Fibroblast of the aortic adventitia (primary cell): Measurements from ENCODE around the gene PDHX. TPM values are rescaled to one million over a fixed set of nuclear protein-coding genes. Genes with fewer than 3 reads are reported as not detected.

Source experiments
- DNase-seq: peaks from one replicate; pipeline ENCODE4 v3.0.0-alpha.2; 2010; ENCODE audit warnings: low read depth
- H3K4me3 ChIP-seq: 2 replicates; pipeline ENCODE4 v1.5.1; 2011; ENCODE audit warnings: low read depth, mild to moderate bottlenecking, control low read depth, low read length, moderate library complexity
- CTCF ChIP-seq: IDR thresholded peaks from 2 replicates; pipeline ENCODE4 v1.5.1; 2011; ENCODE audit warnings: mild to moderate bottlenecking, low read length, control low read depth, inconsistent platforms; ENCODE audit not compliant: insufficient read depth
- total RNA-seq: library from RNA; depleted of rRNA; stranded (reverse); fragments of >200 nt; gene quantifications from 2 replicates; pipeline ENCODE4 v1.2.3, GENCODE V29; 2012; ENCODE audit warnings: low replicate concordance

PDHX gene
- total RNA-seq, 1 donor, result 36.6 TPM

GRCh38 chr11:34978236-34979191 lies 62.1 kb downstream of the PDHX start:
- TF ChIP-seq CTCF, result no peak
- no peak overlapping the region for H3K4me3 ChIP-seq
- no peak for DNase-seq

- H3K4me3 ChIP-seq, result no peak overlapping the region
- DNase-seq, result no peak
- no peak for TF ChIP-seq CTCF
Measured at GRCh38 chr11:34984514-34984913, 68.1 kb downstream of the PDHX start.

- no peak overlapping the region for H3K4me3 ChIP-seq
- DNase-seq, result no peak
- no peak for TF ChIP-seq CTCF
Measured at GRCh38 chr11:34986883-34987520, 70.6 kb downstream of the PDHX start.

GRCh38 chr11:34987617-34988016 lies 71.2 kb downstream of the PDHX start:
- no peak for TF ChIP-seq CTCF
- DNase-seq, result peak; percentile 16

GRCh38 chr11:34988294-34989255 lies 72.2 kb downstream of the PDHX start:
- TF ChIP-seq CTCF, result no peak
- peak; percentile 63 for DNase-seq

More at GRCh38 chr11:34987617-34988016, 71.2 kb downstream of the PDHX start:
- no peak overlapping the region for H3K4me3 ChIP-seq

GRCh38 chr11:34990916-34991315 lies 74.5 kb downstream of the PDHX start:
- TF ChIP-seq CTCF, result no peak
- no peak for DNase-seq
- H3K4me3 ChIP-seq, result no peak overlapping the region

More at GRCh38 chr11:34988294-34989255, 72.2 kb downstream of the PDHX start:
- H3K4me3 ChIP-seq, result no peak overlapping the region
